Naive thymus-derived CD4-positive, alpha-beta T cell (primary cell): Measurements from ENCODE around the gene FBN3. TPM values are rescaled to one million over a fixed set of nuclear protein-coding genes. Genes with fewer than 3 reads are reported as not detected.
"Not testable (repeated sequence)": the region's sequence is repeated elsewhere in the genome, so short reads cannot be mapped to it uniquely, and the experiment has no call there.

ENCODE experiments used
- ATAC-seq: fragments of 150-1000 bp; cut with Tn5 transposase; 2 replicates; pipeline ENCODE4 v1.10.0; 2021; ENCODE audit warnings: mild to moderate bottlenecking, moderate library complexity
- CTCF ChIA-PET: fragments of 350-600 bp; sonication (Branson Sonifier 250); formaldehyde crosslinking; loops from one replicate; lab custom pipeline; 2021; ENCODE audit warnings: antibody characterized with exemption; lab: Charles Lee
- POLR2A ChIA-PET: fragments of 350-600 bp; sonication (Branson Sonifier 250); formaldehyde crosslinking; loops from one replicate; lab custom pipeline; 2021; ENCODE audit warnings: antibody characterized with exemption, inconsistent platforms; lab: Charles Lee
- DNase-seq, 9 donors: peaks; one replicate each; pipeline versions ENCODE4 v3.0.0 to v3.0.0-alpha.2; 2020 to 2022; ENCODE audit warnings: mixed read lengths in 1 of 9
- H3K27ac ChIP-seq: one replicate; pipeline ENCODE4 v1.7.0; 2013; ENCODE audit warnings: mild to moderate bottlenecking, low read depth, low read length, moderate library complexity
- H3K27me3 ChIP-seq, 2 donors: one replicate each; pipeline ENCODE4 v1.7.0; 2013; ENCODE audit warnings: low read length in 2 of 2, mild to moderate bottlenecking in 2 of 2, moderate library complexity in 2 of 2; ENCODE audit not compliant: control insufficient read depth in 2 of 2, insufficient read depth in 2 of 2
- H3K36me3 ChIP-seq, 3 experiments: 1 replicate in 2 of 3; 2 replicates in 1 of 3; pipeline ENCODE4 v1.7.0; 2013; ENCODE audit warnings: low read length in 3 of 3, mild to moderate bottlenecking in 3 of 3, moderate library complexity in 1 of 3; ENCODE audit not compliant: insufficient read depth in 3 of 3, control insufficient read depth in 2 of 3
- H3K4me1 ChIP-seq, 2 donors: one replicate each; pipeline ENCODE4 v1.7.0; 2013; ENCODE audit warnings: low read length in 2 of 2, mild to moderate bottlenecking in 2 of 2, moderate library complexity in 1 of 2; ENCODE audit not compliant: control insufficient read depth in 2 of 2, insufficient read depth in 2 of 2
- H3K4me3 ChIP-seq: 2 replicates; pipeline ENCODE4 v1.7.0; 2013; ENCODE audit warnings: mild to moderate bottlenecking, low read length
- H3K9me3 ChIP-seq, 3 experiments: 1 replicate in 2 of 3; 2 replicates in 1 of 3; pipeline ENCODE4 v1.7.0; 2013; ENCODE audit warnings: low read length in 3 of 3; ENCODE audit not compliant: control insufficient read depth in 2 of 3
- H3K27ac Mint-ChIP-seq, 9 donors: one replicate each; pipeline ENCODE4 v1.8.0; 2020 to 2022; ENCODE audit warnings: mixed read lengths in 9 of 9, mild to moderate bottlenecking in 8 of 9, moderate library complexity in 5 of 9, inconsistent platforms in 2 of 9
- H3K27me3 Mint-ChIP-seq, 5 donors: one replicate each; pipeline ENCODE4 v1.8.0; 2021 to 2022; ENCODE audit warnings: mixed read lengths in 5 of 5, mild to moderate bottlenecking in 1 of 5
- H3K36me3 Mint-ChIP-seq, 5 donors: one replicate each; pipeline ENCODE4 v1.8.0; 2020 to 2022; ENCODE audit warnings: mixed read lengths in 5 of 5, mild to moderate bottlenecking in 3 of 5, inconsistent platforms in 1 of 5
- H3K4me1 Mint-ChIP-seq, 7 donors: one replicate each; pipeline ENCODE4 v1.8.0; 2020 to 2022; ENCODE audit warnings: mixed read lengths in 7 of 7, mild to moderate bottlenecking in 3 of 7, inconsistent platforms in 1 of 7
- H3K4me3 Mint-ChIP-seq, 10 donors: one replicate each; pipeline ENCODE4 v1.8.0; 2020 to 2022; ENCODE audit warnings: mild to moderate bottlenecking in 10 of 10, mixed read lengths in 10 of 10, moderate library complexity in 6 of 10, inconsistent platforms in 2 of 10
- H3K9me3 Mint-ChIP-seq, 11 donors: one replicate each; pipeline ENCODE4 v1.8.0; 2020 to 2022; ENCODE audit warnings: mixed read lengths in 11 of 11, mild to moderate bottlenecking in 4 of 11, inconsistent platforms in 1 of 11, moderate library complexity in 1 of 11
- intact Hi-C, 2 donors: fragments of 100-400 bp; cut with micrococcal nuclease; formaldehyde crosslinking; loops; one replicate each; pipeline ENCODE4 v1.15.1; 2023
- polyA plus RNA-seq, 2 donors: library from polyadenylated mRNA; unstranded; fragments of 300-500 nt; fragmentation: Illumina TruSeq; gene quantifications; one replicate each; pipeline ENCODE4 v1.2.3, GENCODE V29; 2021
- total RNA-seq, 6 experiments: library from RNA in 5 of 6; stranded (reverse) in 5 of 6; gene quantifications; 1 replicate in 5 of 6; 2 replicates in 1 of 6; pipeline ENCODE4 v1.2.3 and lab custom pipeline; 2021 to 2026

Gene FBN3
- total and polyA plus RNA-seq, 7 experiments from 2014 or later = not detected

DNA sequence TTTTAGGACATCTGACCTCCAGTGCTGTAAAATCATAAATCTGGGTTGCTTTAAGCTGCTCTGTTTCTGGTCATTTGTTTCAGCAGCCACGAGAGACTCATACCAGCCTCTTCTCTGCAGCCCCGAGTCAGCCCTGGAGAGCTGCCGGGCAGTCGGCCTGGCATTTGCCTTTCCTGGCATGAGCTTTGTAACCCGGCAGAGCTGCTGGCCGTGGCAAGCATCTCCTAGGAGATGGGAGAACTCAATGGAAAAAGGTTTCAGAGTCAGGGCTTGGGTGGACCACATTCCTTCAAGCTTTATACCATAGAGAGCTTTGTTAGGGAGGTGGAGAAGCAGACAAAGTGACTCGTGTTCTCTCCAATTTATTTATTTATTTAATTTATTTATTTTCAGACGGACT lies 118.4 kb downstream of the FBN3 start:
- Mint-ChIP-seq H3K4me1 (no peaks in the 10 kb centered on the region), H3K9me3 (no peaks in the 10 kb centered on the region), H3K36me3 (no peaks in the 10 kb centered on the region), H3K4me3 (no peak overlapping the region), H3K27me3 (peaks cover 0 to 7% (median 0%) of the 10 kb centered on the region in 5 donors), H3K27ac (no peak overlapping the region)
- ChIA-PET POLR2A (no interaction called here), CTCF (interaction anchor here (0.5 kb wide), 1 partner anchor 370 kb away, joined by 3 read pairs; no protein-coding TSS in a partner anchor)
- Histone ChIP-seq H3K4me3 (no peak overlapping the region), H3K27me3 (no peaks in the 10 kb centered on the region), H3K4me1 (no peaks in the 10 kb centered on the region), H3K9me3 (no peaks in the 10 kb centered on the region), H3K36me3 (no peaks in the 10 kb centered on the region), H3K27ac (no peak overlapping the region)
- DNase-seq (no peak), ATAC-seq (no peak)
- intact Hi-C loops = no loop called here

DNA sequence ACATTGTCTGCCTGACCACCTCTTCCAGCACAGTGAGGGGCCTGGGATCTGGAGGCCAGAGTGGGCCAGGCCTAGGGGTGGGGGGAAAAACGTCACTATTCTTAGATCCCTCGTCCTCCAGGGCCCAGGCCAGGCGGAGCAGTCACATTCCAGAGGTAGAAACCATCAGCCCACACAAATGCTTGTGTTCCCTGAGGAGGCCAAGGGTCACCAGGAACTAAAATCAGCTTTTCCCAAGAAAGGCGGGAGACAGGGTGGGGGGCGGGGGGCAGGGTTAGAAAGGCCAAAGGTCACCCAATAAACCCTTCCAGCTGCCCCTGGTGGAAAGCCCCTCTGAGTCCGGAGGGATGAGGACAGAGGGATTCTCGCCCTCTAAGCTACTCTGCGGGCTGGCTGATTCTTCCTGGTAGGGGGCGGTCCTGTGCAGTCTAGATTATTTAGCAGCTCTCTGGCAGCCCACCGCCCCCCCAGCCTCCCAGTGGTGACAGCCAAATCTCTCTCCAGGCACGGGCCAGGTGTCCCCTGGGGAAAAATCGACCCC lies 120.4 kb downstream of the FBN3 start:
- POLR2A ChIA-PET = no interaction called here
- Mint-ChIP-seq H3K4me1 (no peaks in the 10 kb centered on the region), H3K4me3 (no peak overlapping the region)

GRCh38 chr19:8025316-8025715 lies 124.1 kb downstream of the FBN3 start:
- intact Hi-C loops = no loop called here
- Mint-ChIP-seq H3K4me3 (no peak overlapping the region), H3K27ac (no peak overlapping the region), H3K36me3 (no peaks in the 10 kb centered on the region), H3K4me1 (no peaks in the 10 kb centered on the region), H3K9me3 (no peaks in the 10 kb centered on the region), H3K27me3 (no peaks in the 10 kb centered on the region)
- POLR2A ChIA-PET = no interaction called here
- H3K27me3 ChIP-seq = no peaks in the 10 kb centered on the region
- H3K36me3 ChIP-seq = no peaks in the 10 kb centered on the region
- DNase-seq (no peak), ATAC-seq (no peak)
- no peaks in the 10 kb centered on the region for H3K4me1 ChIP-seq
- H3K27ac ChIP-seq = no peak overlapping the region
- no peak overlapping the region for H3K4me3 ChIP-seq
- CTCF ChIA-PET = no interaction called here
- no peaks in the 10 kb centered on the region for H3K9me3 ChIP-seq

More for the DNA sequence above, 120.4 kb downstream of the FBN3 start:
- DNase-seq = no peak
- Mint-ChIP-seq H3K36me3 (no peaks in the 10 kb centered on the region), H3K9me3 (no peaks in the 10 kb centered on the region), H3K27ac (no peak overlapping the region), H3K27me3 (peaks cover 0 to 7% (median 0%) of the 10 kb centered on the region in 5 donors)
- no peaks in the 10 kb centered on the region for H3K9me3 ChIP-seq
- no peaks in the 10 kb centered on the region for H3K27me3 ChIP-seq
- no peak for ATAC-seq
- CTCF ChIA-PET = no interaction called here
- no peak overlapping the region for H3K4me3 ChIP-seq
- H3K27ac ChIP-seq = no peak overlapping the region
- intact Hi-C loops = no loop called here
- no peaks in the 10 kb centered on the region for H3K4me1 ChIP-seq
- H3K36me3 ChIP-seq = no peaks in the 10 kb centered on the region

GRCh38 chr19:8024256-8024655 lies 125.1 kb downstream of the FBN3 start:
- POLR2A ChIA-PET, H3K27ac Mint-ChIP-seq, H3K27ac ChIP-seq, H3K27me3 ChIP-seq, H3K9me3 Mint-ChIP-seq, H3K36me3 ChIP-seq, DNase-seq, H3K4me3 Mint-ChIP-seq, intact Hi-C loops, ATAC-seq, H3K4me1 ChIP-seq, H3K9me3 ChIP-seq, H3K36me3 Mint-ChIP-seq, H3K4me3 ChIP-seq, H3K27me3 Mint-ChIP-seq, H3K4me1 Mint-ChIP-seq: not testable (repeated sequence)
- CTCF ChIA-PET = interaction anchor here (0.6 kb wide), 1 partner anchor 23 kb away, joined by 3 read pairs; no protein-coding TSS in a partner anchor

DNA sequence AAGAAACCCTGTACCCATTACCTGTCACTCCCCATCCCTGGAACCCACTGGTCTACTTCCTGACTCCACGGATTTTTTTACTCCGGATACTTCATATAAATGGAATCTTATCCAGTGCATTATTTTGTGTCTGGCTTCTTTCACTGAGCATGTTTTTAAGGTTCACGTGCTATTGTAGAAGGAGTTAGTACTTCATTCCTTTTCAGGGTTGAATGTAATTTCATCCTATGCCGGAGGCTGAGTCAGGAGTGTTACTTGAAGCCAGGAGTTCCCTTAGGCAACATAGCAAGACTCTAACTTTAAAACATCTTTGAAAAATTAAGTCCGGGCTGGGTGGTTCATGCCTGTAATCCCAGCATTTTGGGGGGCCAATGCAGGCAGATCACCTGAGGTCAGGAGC lies 126.0 kb downstream of the FBN3 start:
- H3K36me3 Mint-ChIP-seq = no peaks in the 10 kb centered on the region
- peak overlapping the region in 1 of 9 donors; percentile 36 for H3K27ac Mint-ChIP-seq
- POLR2A ChIA-PET = no interaction called here
- ATAC-seq (no peak), DNase-seq (no peak)
- no peaks in the 10 kb centered on the region for H3K4me1 Mint-ChIP-seq
- no peaks in the 10 kb centered on the region for H3K4me1 ChIP-seq
- H3K4me3 ChIP-seq = no peak overlapping the region
- H3K9me3 Mint-ChIP-seq = no peaks in the 10 kb centered on the region
- no peak overlapping the region for H3K4me3 Mint-ChIP-seq
- H3K27me3 Mint-ChIP-seq = no peaks in the 10 kb centered on the region
- H3K27ac ChIP-seq = no peak overlapping the region
- no peaks in the 10 kb centered on the region for H3K27me3 ChIP-seq
- intact Hi-C loops = no loop called here
- no peaks in the 10 kb centered on the region for H3K36me3 ChIP-seq
- CTCF ChIA-PET = interaction anchor here (0.7 kb wide), 1 partner anchor 164 kb away, joined by 3 read pairs; no protein-coding TSS in a partner anchor
- H3K9me3 ChIP-seq = no peaks in the 10 kb centered on the region

GRCh38 chr19:8022275-8022674 lies 127.1 kb downstream of the FBN3 start:
- Histone ChIP-seq H3K4me3 (no peak overlapping the region), H3K27me3 (no peaks in the 10 kb centered on the region), H3K27ac (no peak overlapping the region), H3K36me3 (no peaks in the 10 kb centered on the region), H3K9me3 (no peaks in the 10 kb centered on the region), H3K4me1 (no peaks in the 10 kb centered on the region)
- Mint-ChIP-seq H3K4me3 (no peak overlapping the region), H3K36me3 (peaks cover 0 to 2% (median 0%) of the 10 kb centered on the region in 5 donors), H3K27ac (no peak overlapping the region), H3K4me1 (peaks cover 0 to 9% (median 8%) of the 10 kb centered on the region in 7 donors), H3K27me3 (no peaks in the 10 kb centered on the region), H3K9me3 (no peaks in the 10 kb centered on the region)
- CTCF ChIA-PET = no interaction called here
- DNase-seq = no peak
- ATAC-seq = no peak
- POLR2A ChIA-PET = no interaction called here
- intact Hi-C loops = no loop called here

- Mint-ChIP-seq H3K9me3 (no peaks in the 10 kb centered on the region), H3K27me3 (no peaks in the 10 kb centered on the region), H3K27ac (no peak overlapping the region), H3K4me3 (no peak overlapping the region), H3K36me3 (peaks cover 0 to 4% (median 0%) of the 10 kb centered on the region in 5 donors), H3K4me1 (peaks cover 0 to 10% (median 9%) of the 10 kb centered on the region in 7 donors)
- intact Hi-C loops = no loop called here
- H3K4me3 ChIP-seq = no peak overlapping the region
- DNase-seq (no peak), ATAC-seq (no peak)
- no peaks in the 10 kb centered on the region for H3K9me3 ChIP-seq
- ChIA-PET CTCF (no interaction called here), POLR2A (no interaction called here)
- no peaks in the 10 kb centered on the region for H3K36me3 ChIP-seq
- no peaks in the 10 kb centered on the region for H3K27me3 ChIP-seq
- no peak overlapping the region for H3K27ac ChIP-seq
- H3K4me1 ChIP-seq = no peaks in the 10 kb centered on the region
Observed at GRCh38 chr19:8021374-8021773, 128.0 kb downstream of the FBN3 start.
